GM10266 (cell line): ENCODE measurements around the gene PRDM9.

Experiments
- DNase-seq: peaks from one replicate; pipeline ENCODE4 v3.0.0; 2012; ENCODE audit errors: extremely low spot score
- CTCF ChIP-seq: IDR thresholded peaks from 2 replicates; pipeline ENCODE4 v1.5.1; 2012; ENCODE audit warnings: mild to moderate bottlenecking, low read depth; ENCODE audit not compliant: control insufficient read depth, insufficient read depth; ENCODE audit errors: missing control alignments

PRDM9 gene

GRCh38 chr5:23528677-23529076 is 21.3 kb downstream of the PRDM9 start:
- no peak for DNase-seq
- TF ChIP-seq CTCF = no peak

GRCh38 chr5:23530571-23530970 is 23.2 kb downstream of the PRDM9 start:
- DNase-seq = no peak
- no peak for TF ChIP-seq CTCF

GRCh38 chr5:23571059-23571458 is 63.6 kb downstream of the PRDM9 start:
- no peak for DNase-seq
- no peak for TF ChIP-seq CTCF
